Ovary (tissue), 9 donors: ENCODE results near the gene ROS1. TPM values are rescaled to one million over a fixed set of nuclear protein-coding genes. Genes with fewer than 3 reads are reported as not detected.
"Not testable (repeated sequence)": the region's sequence is repeated elsewhere in the genome, so short reads cannot be mapped to it uniquely, and the experiment has no call there.

Source experiments
- DNase-seq, 5 donors: peaks; one replicate each; pipeline ENCODE4 v3.0.0-alpha.2; 2019 to 2020
- H3K27ac ChIP-seq, 2 donors: fragments of 200-600 bp; one replicate each; pipeline versions ENCODE4 v1.5.1 to v1.8.0; 2019 to 2022
- H3K27me3 ChIP-seq: fragments of 200-600 bp; one replicate; pipeline ENCODE4 v1.8.0; 2022
- H3K36me3 ChIP-seq: fragments of 200-600 bp; sonication (generic); one replicate; pipeline ENCODE4 v1.5.1; 2019
- H3K4me1 ChIP-seq: one replicate; pipeline ENCODE4 v1.8.1; 2013; ENCODE audit warnings: mild to moderate bottlenecking, moderate library complexity; ENCODE audit not compliant: insufficient read depth
- H3K4me3 ChIP-seq: fragments of 200-600 bp; sonication (generic); one replicate; pipeline ENCODE4 v1.5.1; 2017
- H3K9me3 ChIP-seq, 2 donors: fragments of 200-600 bp in 1 of 2; sonication (generic) in 1 of 2; one replicate each; pipeline versions ENCODE4 v1.5.1 to v1.8.1; 2013 to 2019; ENCODE audit warnings: mild to moderate bottlenecking in 1 of 2, moderate library complexity in 1 of 2
- CTCF ChIP-seq, 3 donors: fragments of 450-650 bp in 2 of 3; fragments of 200-600 bp in 1 of 3; IDR thresholded peaks; one replicate each; pipeline versions ENCODE4 v1.5.1 to v1.8.0; 2016 to 2022; ENCODE audit warnings: antibody characterized with exemption in 3 of 3, mild to moderate bottlenecking in 1 of 3
- EP300 ChIP-seq: sonication (generic); formaldehyde crosslinking; IDR thresholded peaks from one replicate; pipeline ENCODE4 v1.6.1; 2017; ENCODE audit warnings: antibody characterized with exemption
- POLR2A ChIP-seq: fragments of 450-650 bp; IDR thresholded peaks from one replicate; pipeline ENCODE4 v1.6.1; 2017; ENCODE audit warnings: antibody characterized with exemption, mild to moderate bottlenecking, moderate library complexity
- WGBS, 3 donors: extraction: QIAGEN DNeasy Blood & Tissue Kit in 1 of 3; methylation state at CpG; one replicate each; pipeline versions ENCODE4 v1.1.5 to v1.1.7; 2013 to 2017; 5-methylcytosine and 5-hydroxymethylcytosine counted together
- intact Hi-C, 4 donors: fragments of 100-400 bp; cut with DNase I; formaldehyde crosslinking; loops; one replicate each; pipeline versions ENCODE4 v1.11.0 to v1.15.1; 2022 to 2023
- polyA plus RNA-seq, 2 donors: library from polyadenylated mRNA; stranded (reverse); fragments of 200-250 nt in 1 of 2; fragments of 350-450 nt in 1 of 2; fragmentation: Illumina TruSeq in 1 of 2; extraction: RNeasy Lipid Tissue Mini Kit (QIAGEN cat#74804) in 1 of 2; gene quantifications; one replicate each; pipeline ENCODE4 v1.2.3, GENCODE V29; 2013 to 2014
- total RNA-seq, 7 donors: library from RNA; depleted of rRNA in 2 of 7; stranded (reverse); fragments of >200 nt in 2 of 7; fragmentation: NEBNext Ultra II Directional in 3 of 7; extraction: Animal tissue kit (Norgen Biotek cat#: 25700) in 3 of 7; gene quantifications; one replicate each; pipeline versions ENCODE4 v1.1.0 to v1.2.4, GENCODE V29; 2016 to 2023
- donor health status: DM: no; HTN: no; CAD: no; lungs with moderate emphysema.
- donor health status: DM: no; HTN: no; CAD: no.
- donor health status: Bipolar disorder and iron deficiency.
- donor health status: DM: yes; HTN: yes; CAD: no.
- donor health status: DM: no; HTN: no; CAD: no.
- donor health status: DM: yes; HTN: yes; CAD: no.

The ROS1 gene
- total and polyA plus RNA-seq, 9 donors = under 0.01 to 0.62 (median 0.14) TPM; not detected in 5

GRCh38 chr6:117446861-117447260, 21.1 kb upstream of the ROS1 start:
- no peak overlapping the region for H3K27ac ChIP-seq
- no peaks in the 10 kb centered on the region for H3K9me3 ChIP-seq
- H3K4me1 ChIP-seq = no peaks in the 10 kb centered on the region
- no peaks in the 10 kb centered on the region for H3K27me3 ChIP-seq
- H3K4me3 ChIP-seq = no peak overlapping the region
- intact Hi-C loops = loop anchor here in 2 of 4 donors (5.0 kb wide), 1 partner anchor 110 kb away; no protein-coding TSS in a partner anchor
- no peak for DNase-seq
- TF ChIP-seq CTCF (IDR thresholded peaks at IDR 0.05) (no peak), POLR2A (no peak), EP300 (no peak)
- WGBS, 3 donors = 34 to 45% (median 38%) methylated on average over 3 of the region's 3 CpGs
- H3K36me3 ChIP-seq = no peaks in the 10 kb centered on the region

GRCh38 chr6:117444600-117444999, 18.9 kb upstream of the ROS1 start:
- Histone ChIP-seq H3K27ac (no peak overlapping the region), H3K4me3 (no peak overlapping the region), H3K27me3 (no peaks in the 10 kb centered on the region), H3K9me3 (no peaks in the 10 kb centered on the region), H3K4me1 (no peaks in the 10 kb centered on the region), H3K36me3 (no peaks in the 10 kb centered on the region)
- WGBS, 3 donors = 67 to 71% (median 69%) methylated on average over 2 of the region's 2 CpGs
- no peak for DNase-seq
- intact Hi-C loops = no loop called here
- TF ChIP-seq CTCF (IDR thresholded peaks at IDR 0.05) = no peak
- no peak for TF ChIP-seq EP300
- TF ChIP-seq POLR2A = no peak

GRCh38 chr6:117442313-117442712, 16.6 kb upstream of the ROS1 start:
- DNase-seq, H3K27ac ChIP-seq, H3K4me3 ChIP-seq, H3K27me3 ChIP-seq, H3K9me3 ChIP-seq, H3K36me3 ChIP-seq, intact Hi-C loops, H3K4me1 ChIP-seq: not testable (repeated sequence)
- 80 to 83% (median 81%) methylated on average over 8 of the region's 8 CpGs for WGBS, 3 donors

- 70 to 77% (median 70%) methylated on average over 2 of the region's 2 CpGs for WGBS, 3 donors
- no peaks in the 10 kb centered on the region for H3K27me3 ChIP-seq
- H3K36me3 ChIP-seq = no peaks in the 10 kb centered on the region
- no peaks in the 10 kb centered on the region for H3K9me3 ChIP-seq
- H3K4me1 ChIP-seq = no peaks in the 10 kb centered on the region
- no peak overlapping the region for H3K4me3 ChIP-seq
- TF ChIP-seq EP300 (no peak), POLR2A (no peak), CTCF (IDR thresholded peaks at IDR 0.05) (no peak)
- intact Hi-C loops = no loop called here
- H3K27ac ChIP-seq = no peak overlapping the region
- no peak for DNase-seq
Observed at GRCh38 chr6:117441824-117442264, 16.1 kb upstream of the ROS1 start.

GRCh38 chr6:117440706-117441525, 15.2 kb upstream of the ROS1 start:
- Histone ChIP-seq H3K36me3 (no peaks in the 10 kb centered on the region), H3K27me3 (no peaks in the 10 kb centered on the region), H3K9me3 (no peaks in the 10 kb centered on the region), H3K4me1 (no peaks in the 10 kb centered on the region), H3K27ac (no peak overlapping the region), H3K4me3 (no peak overlapping the region)
- no peak for TF ChIP-seq EP300
- TF ChIP-seq POLR2A = no peak
- TF ChIP-seq CTCF (IDR thresholded peaks at IDR 0.05) = no peak
- DNase-seq = no peak
- intact Hi-C loops = no loop called here
- WGBS, 3 donors = 74 to 87% (median 82%) methylated on average over 2 of the region's 2 CpGs
